ENCODE results near the gene RRM1. TPM values are rescaled to one million over a fixed set of nuclear protein-coding genes. Genes with fewer than 3 reads are reported as not detected.
A peak's percentile ranks its signal among the peaks of the same experiment; 100 is the strongest.

The RRM1 gene
- total and polyA plus RNA-seq, 2 of the 13 experiments (the other 11 are each of a cell fraction or from before 2014, with no cell fraction given), result 17.3 to 108 TPM

- TF ChIP-seq FOXP4 (CRISPR knock-in tag; IDR thresholded peaks at IDR 0.05) (peak; percentile 56), MIXL1 (CRISPR knock-in tag; IDR thresholded peaks at IDR 0.05) (peak; percentile 60; the same call in 1 of the 2 replicates), ZSCAN21 (CRISPR knock-in tag; IDR thresholded peaks at IDR 0.05; ENCODE audit: borderline replicate concordance) (no peak), ISL2 (CRISPR knock-in tag; IDR thresholded peaks at IDR 0.05) (peak; percentile 78), SALL1 (CRISPR knock-in tag; IDR thresholded peaks at IDR 0.05) (peak; percentile 11; the same call in 1 of the 2 replicates), ZNF552 (CRISPR knock-in tag; IDR thresholded peaks at IDR 0.05; ENCODE audit: borderline replicate concordance) (no peak), HMG20A (CRISPR knock-in tag; IDR thresholded peaks at IDR 0.05; ENCODE audit: borderline replicate concordance) (peak; percentile 47; the same call in 1 of the 2 replicates), TGIF2 (CRISPR knock-in tag; IDR thresholded peaks at IDR 0.05) (0 out of 2 replicates have a peak, but pooled peaks have one; percentile 49), NCOA2 (CRISPR knock-in tag; IDR thresholded peaks at IDR 0.05) (peak; percentile 82), TEF (CRISPR knock-in tag; IDR thresholded peaks at IDR 0.05) (peak; percentile 40; the same call in 1 of the 2 replicates), NR2F2 (IDR thresholded peaks at IDR 0.05; ENCODE audit: borderline replicate concordance, low read depth) (peak; percentile 49; the same call in 1 of the 2 replicates), CEBPG (CRISPR knock-in tag; IDR thresholded peaks at IDR 0.05) (peak; percentile 89), ZNF207 (IDR thresholded peaks at IDR 0.05; ENCODE audit: borderline replicate concordance) (no peak), PPARG (CRISPR knock-in tag; conservative IDR thresholded peaks at IDR 0.05) (peak; percentile 56; the same call in 1 of the 2 replicates), HNRNPLL (IDR thresholded peaks at IDR 0.05; ENCODE audit: low read depth, low read length, poor library complexity, severe bottlenecking) (no peak), ZSCAN9 (CRISPR knock-in tag; IDR thresholded peaks at IDR 0.05; ENCODE audit: borderline replicate concordance) (0 out of 2 replicates have a peak, but pooled peaks have one; percentile 39), FOXP1 (IDR thresholded peaks at IDR 0.05) (no peak), FOXP1 (CRISPR knock-in tag; IDR thresholded peaks at IDR 0.05) (peak; percentile 50), AGO2 (optimal IDR thresholded peaks at IDR 0.05; ENCODE audit: low read depth, low read length) (no peak), ZNF609 (CRISPR knock-in tag; IDR thresholded peaks at IDR 0.05; ENCODE audit: borderline replicate concordance) (peak; percentile 85; the same call in 1 of the 2 replicates), KDM6A (CRISPR knock-in tag; IDR thresholded peaks at IDR 0.05; ENCODE audit: low read depth) (peak; percentile 52; the same call in 1 of the 2 replicates), ZKSCAN8 (CRISPR knock-in tag; IDR thresholded peaks at IDR 0.05; ENCODE audit: borderline replicate concordance) (no peak), TBX3 (IDR thresholded peaks at IDR 0.05; ENCODE audit: borderline replicate concordance) (peak; percentile 40; the same call in 1 of the 2 replicates), ZNF3 (CRISPR knock-in tag; IDR thresholded peaks at IDR 0.05) (peak; percentile 71; the same call in 1 of the 2 replicates), HHEX (CRISPR knock-in tag; IDR thresholded peaks at IDR 0.05) (peak; percentile 89), HDAC2 (CRISPR knock-in tag; IDR thresholded peaks at IDR 0.05) (peak; percentile 52; the same call in 1 of the 2 replicates)
Measured at GRCh38 chr11:4060182-4060923, 34.2 kb upstream of the RRM1 start (continued).

All from HepG2 (cell line).